ENCODE measurements around the gene SZT2.

SZT2 gene

GRCh38 chr1:43377831-43378230 is 11.9 kb upstream of the SZT2 start:
- ATAC-seq, result no peak
- TF ChIP-seq GLIS3 (CRISPR knock-in tag; IDR thresholded peaks at IDR 0.05) (no peak), ZNF565 (CRISPR knock-in tag; conservative IDR thresholded peaks at IDR 0.05; ENCODE audit: low read depth) (no peak), ZNF8 (CRISPR knock-in tag; IDR thresholded peaks at IDR 0.05) (no peak)

GRCh38 chr1:43379476-43379875 is 10.2 kb upstream of the SZT2 start:
- no peak for ATAC-seq
- TF ChIP-seq RARB (CRISPR knock-in tag; IDR thresholded peaks at IDR 0.05), result no peak
- no peak for TF ChIP-seq ZC3H10 (CRISPR knock-in tag; IDR thresholded peaks at IDR 0.05)
- TF ChIP-seq GLIS3 (CRISPR knock-in tag; IDR thresholded peaks at IDR 0.05), result no peak
- peak; percentile 51; the same call in 1 of the 2 replicates for TF ChIP-seq TSHZ2 (CRISPR knock-in tag; IDR thresholded peaks at IDR 0.05)
- no peak for TF ChIP-seq PATZ1 (CRISPR knock-in tag; IDR thresholded peaks at IDR 0.05; ENCODE audit: borderline replicate concordance)
- TF ChIP-seq ZFP30 (CRISPR knock-in tag; IDR thresholded peaks at IDR 0.05), result no peak
- no peak for TF ChIP-seq OSR1 (CRISPR knock-in tag; IDR thresholded peaks at IDR 0.05)
- no peak for TF ChIP-seq POU6F1 (CRISPR knock-in tag; IDR thresholded peaks at IDR 0.05; ENCODE audit: borderline replicate concordance, low read depth)
- TF ChIP-seq TCF4 (CRISPR knock-in tag; IDR thresholded peaks at IDR 0.05; ENCODE audit: borderline replicate concordance), result peak; percentile 87
- peak; percentile 49; the same call in 1 of the 2 replicates for TF ChIP-seq ISL1 (CRISPR knock-in tag; IDR thresholded peaks at IDR 0.05)
- TF ChIP-seq TOX (CRISPR knock-in tag; IDR thresholded peaks at IDR 0.05; ENCODE audit: borderline replicate concordance), result no peak
- no peak for TF ChIP-seq CSRNP3 (CRISPR knock-in tag; IDR thresholded peaks at IDR 0.05)
- TF ChIP-seq ZNF565 (CRISPR knock-in tag; conservative IDR thresholded peaks at IDR 0.05; ENCODE audit: low read depth), result no peak

GRCh38 chr1:43381612-43382011 is 8.1 kb upstream of the SZT2 start:
- no peak for TF ChIP-seq CREB5 (CRISPR knock-in tag; IDR thresholded peaks at IDR 0.05; ENCODE audit: low read depth)
- no peak for TF ChIP-seq ZFP3 (CRISPR knock-in tag; IDR thresholded peaks at IDR 0.05)
- TF ChIP-seq TCF4 (CRISPR knock-in tag; IDR thresholded peaks at IDR 0.05; ENCODE audit: borderline replicate concordance), result no peak
- TF ChIP-seq CSDC2 (CRISPR knock-in tag; IDR thresholded peaks at IDR 0.05), result no peak
- TF ChIP-seq ZFP30 (CRISPR knock-in tag; IDR thresholded peaks at IDR 0.05), result no peak
- no peak for TF ChIP-seq RARB (CRISPR knock-in tag; IDR thresholded peaks at IDR 0.05)
- TF ChIP-seq POU6F1 (CRISPR knock-in tag; IDR thresholded peaks at IDR 0.05; ENCODE audit: borderline replicate concordance, low read depth), result no peak
- TF ChIP-seq CSRNP3 (CRISPR knock-in tag; IDR thresholded peaks at IDR 0.05), result no peak
- TF ChIP-seq PATZ1 (CRISPR knock-in tag; IDR thresholded peaks at IDR 0.05; ENCODE audit: borderline replicate concordance), result no peak
- no peak for TF ChIP-seq ARNTL (CRISPR knock-in tag; IDR thresholded peaks at IDR 0.05; ENCODE audit: borderline replicate concordance, low read depth)
- no peak for TF ChIP-seq ZNF565 (CRISPR knock-in tag; conservative IDR thresholded peaks at IDR 0.05; ENCODE audit: low read depth)
- TF ChIP-seq ZNF70 (CRISPR knock-in tag; IDR thresholded peaks at IDR 0.05), result no peak
- TF ChIP-seq OSR1 (CRISPR knock-in tag; IDR thresholded peaks at IDR 0.05), result no peak
- no peak for TF ChIP-seq ZC3H10 (CRISPR knock-in tag; IDR thresholded peaks at IDR 0.05)
- no peak for TF ChIP-seq ESRRG (CRISPR knock-in tag; IDR thresholded peaks at IDR 0.05)
- TF ChIP-seq PPARA (CRISPR knock-in tag; IDR thresholded peaks at IDR 0.05; ENCODE audit: borderline replicate concordance), result no peak
- TF ChIP-seq SNAI2 (CRISPR knock-in tag; IDR thresholded peaks at IDR 0.05), result no peak
- no peak; the same call in 2 of the 3 replicates for ATAC-seq
